Stimulated activated CD8-positive, alpha-beta memory T cell treated with anti-CD3 and anti-CD28 coated beads, Interleukin-12 subunit alpha, Interleukin-12 subunit beta, amount 100 ng/mL, for 24 hours (primary cell): ENCODE results near the gene SPAST.
"Not testable (repeated sequence)": the region's sequence is repeated elsewhere in the genome, so short reads cannot be mapped to it uniquely, and the experiment has no call there.

Experiments
- DNase-seq: peaks from one replicate; pipeline ENCODE4 v3.0.0-alpha.2; 2020; ENCODE audit errors: extremely low read depth

Gene SPAST

GRCh38 chr2:32128636-32129035 is 65.3 kb downstream of the SPAST start:
- DNase-seq: no peak

- DNase-seq: no peak
Observed at GRCh38 chr2:32129086-32129485, 65.7 kb downstream of the SPAST start.

GRCh38 chr2:32135409-32135808 is 72.1 kb downstream of the SPAST start:
- DNase-seq: no peak

GRCh38 chr2:32136097-32136496 is 72.7 kb downstream of the SPAST start:
- no peak for DNase-seq

- DNase-seq: not testable (repeated sequence)
Observed at GRCh38 chr2:32151544-32151943, 88.2 kb downstream of the SPAST start.

GRCh38 chr2:32159678-32160077 is 96.3 kb downstream of the SPAST start:
- DNase-seq: no peak

- DNase-seq: no peak
Observed at GRCh38 chr2:32161296-32161695, 97.9 kb downstream of the SPAST start.

GRCh38 chr2:32164254-32164653 is 100.9 kb downstream of the SPAST start:
- DNase-seq: not testable (repeated sequence)

GRCh38 chr2:32165027-32165347 is 101.6 kb downstream of the SPAST start:
- not testable (repeated sequence) for DNase-seq

- no peak for DNase-seq
Observed at GRCh38 chr2:32166115-32166574, 102.8 kb downstream of the SPAST start.

GRCh38 chr2:32168513-32168912 is 105.2 kb downstream of the SPAST start:
- no peak for DNase-seq

GRCh38 chr2:32172870-32173269 is 109.5 kb downstream of the SPAST start:
- no peak for DNase-seq

- no peak for DNase-seq
Observed at GRCh38 chr2:32182667-32183066, 119.3 kb downstream of the SPAST start.

- DNase-seq: no peak
Observed at GRCh38 chr2:32189011-32189410, 125.7 kb downstream of the SPAST start.

GRCh38 chr2:32192418-32192817 is 129.1 kb downstream of the SPAST start:
- DNase-seq: no peak

- no peak for DNase-seq
Observed at GRCh38 chr2:32200814-32201213, 137.5 kb downstream of the SPAST start.

- DNase-seq: not testable (repeated sequence)
Observed at GRCh38 chr2:32203428-32203827, 140.1 kb downstream of the SPAST start.
